ENCODE data around the gene STAT5B. TPM values are rescaled to one million over a fixed set of nuclear protein-coding genes. Genes with fewer than 3 reads are reported as not detected.

STAT5B gene
- total and polyA plus RNA-seq, 2 of the 8 experiments (the other 6 are each of a cell fraction or from before 2014, with no cell fraction given), result 35.3 to 52.6 TPM

GRCh38 chr17:42255445-42255844, 20.7 kb downstream of the STAT5B start:
- Histone ChIP-seq H3K23me2 (ENCODE audit: low read depth, low read length) (no peaks in the 10 kb centered on the region), H3K27me3 (replicated peaks in 1 of 4; ENCODE audit: control insufficient read depth in 3 of 4, extremely low read depth in 1 of 4, insufficient read depth in 3 of 4, low read length in 3 of 4) (no peaks in the 10 kb centered on the region), H3K79me1 (ENCODE audit: low read depth, low read length) (no peaks in the 10 kb centered on the region), H3K9me3 (ENCODE audit: insufficient read depth in 2 of 2, low read depth in 1 of 2, low read length in 1 of 2) (no peaks in the 10 kb centered on the region), H2AFZ (ENCODE audit: low read length) (no peak overlapping the region), H3K4me3 (ENCODE audit: extremely low read depth in 1 of 4, insufficient read depth in 2 of 4, low read depth in 3 of 4, low read length in 4 of 4) (no peak overlapping the region), H2BK5ac (ENCODE audit: low read depth, low read length) (no peak overlapping the region), H3K79me2 (ENCODE audit: control insufficient read depth in 1 of 2, insufficient read depth in 2 of 2, low read length in 2 of 2) (peaks cover 3 to 13% of the 10 kb centered on the region in 2 experiments; a peak in 2 of 4 replicates), H2BK120ac (replicated peaks; ENCODE audit: low read depth, low read length) (no peak overlapping the region), H3K9ac (replicated peaks in 1 of 4; ENCODE audit: extremely low read depth in 1 of 4, low read depth in 3 of 4, low read length in 3 of 4) (no peak overlapping the region), H2BK15ac (ENCODE audit: low read length) (no peak overlapping the region), H3K4me1 (replicated peaks in 1 of 4; ENCODE audit: control insufficient read depth in 3 of 4, insufficient read depth in 4 of 4, low read length in 3 of 4) (peaks cover 0 to 4% (median 4%) of the 10 kb centered on the region in 4 experiments; a peak in 5 of 7 replicates), H4K20me1 (replicated peaks in 1 of 2; ENCODE audit: control insufficient read depth in 1 of 2, insufficient read depth in 2 of 2, low read length in 2 of 2) (peaks cover 0 to 3% of the 10 kb centered on the region in 2 experiments), H3K4me2 (ENCODE audit: insufficient read depth in 1 of 2, low read depth in 2 of 2, low read length in 2 of 2) (no peak overlapping the region), H4K5ac (ENCODE audit: insufficient read length, low read depth, low read length) (no peak overlapping the region), H3K4ac (replicated peaks; ENCODE audit: insufficient read length, low read depth, low read length) (no peak overlapping the region), H3K14ac (ENCODE audit: insufficient read length) (no peak overlapping the region), H2BK12ac (ENCODE audit: low read depth, low read length) (no peak overlapping the region), H4K91ac (replicated peaks; ENCODE audit: insufficient read length, low read length) (no peak overlapping the region), H2BK20ac (ENCODE audit: low read length) (no peak overlapping the region), H3K18ac (ENCODE audit: extremely low read depth, low read length) (no peak overlapping the region), H3K27ac (ENCODE audit: low read depth, low read length) (no peak overlapping the region), H4K8ac (ENCODE audit: extremely low read depth, insufficient read depth, low read length) (no peak overlapping the region), H2AK5ac (ENCODE audit: low read depth, low read length) (no peak overlapping the region), H3K56ac (replicated peaks; ENCODE audit: insufficient read length, low read depth, low read length) (no peak overlapping the region), H3K36me3 (ENCODE audit: control insufficient read depth in 2 of 4, insufficient read depth in 4 of 4, low read length in 3 of 4) (no peaks in the 10 kb centered on the region), H3K23ac (ENCODE audit: insufficient read length) (no peak overlapping the region)
- POLR2A ChIA-PET (ENCODE audit: partially characterized antibody), result no interaction called here
- CTCF ChIA-PET (ENCODE audit: partially characterized antibody), result interaction anchor here (0.6 kb wide), 1 partner anchor 234 kb away, joined by 4 read pairs; no protein-coding TSS in a partner anchor
- TF ChIP-seq KDM1A (IDR thresholded peaks at IDR 0.05; ENCODE audit: borderline replicate concordance, low read length), result no peak
- no peak for TF ChIP-seq BACH1 (IDR thresholded peaks at IDR 0.05; ENCODE audit: low read length)
- no peak for TF ChIP-seq CEBPB (IDR thresholded peaks at IDR 0.05; ENCODE audit: low read depth, low read length)
- TF ChIP-seq ASH2L (IDR thresholded peaks at IDR 0.05; ENCODE audit: low read length), result no peak
- FAIRE-seq (no peak), DNase-seq (ENCODE audit: low read depth in 1 of 2, low spot score in 2 of 2) (no peak)
- WGBS, 2 experiments (ENCODE audit: extremely low coverage in 1 of 2, insufficient coverage in 1 of 2, insufficient read length in 1 of 2, insufficient replicate concordance in 2 of 2, low coverage in 1 of 2, low lambda C conversion rate in 2 of 2, missing lambda C conversion rate in 1 of 2), result 99% methylated on average over 8 of the region's 8 CpGs; no CpG with 5 or more reads in 1 of the 2 experiments

Data from H1 (cell line).